GM19099 (cell line): ENCODE results near the gene PCCB.

Experiments used
- POLR2A ChIP-seq: IDR thresholded peaks from 3 replicates; pipeline ENCODE4 v1.6.1; 2011; ENCODE audit warnings: low read depth; ENCODE audit not compliant: insufficient read length; ENCODE audit errors: extremely low read depth

The PCCB gene

DNA sequence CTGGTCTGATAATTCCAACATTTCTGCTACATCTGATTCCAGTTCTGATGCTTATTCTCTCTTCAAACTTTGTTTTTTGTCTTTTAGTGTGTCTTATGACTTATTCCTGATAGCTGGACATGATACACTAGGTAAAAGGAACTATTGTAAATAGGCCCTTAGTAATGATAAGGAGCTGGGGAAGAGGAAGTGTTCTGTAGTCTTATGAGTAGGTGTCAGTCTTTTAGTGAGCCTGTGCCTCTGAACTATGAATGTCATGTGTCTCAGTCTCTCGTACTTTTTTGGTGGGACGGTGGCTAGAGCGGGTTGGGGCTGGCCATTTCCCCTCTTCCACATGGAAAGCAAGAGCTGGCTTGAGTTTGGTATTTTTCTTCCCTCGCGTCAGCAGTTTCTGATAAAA is 41.2 kb downstream of the PCCB start:
- no peak for TF ChIP-seq POLR2A

DNA sequence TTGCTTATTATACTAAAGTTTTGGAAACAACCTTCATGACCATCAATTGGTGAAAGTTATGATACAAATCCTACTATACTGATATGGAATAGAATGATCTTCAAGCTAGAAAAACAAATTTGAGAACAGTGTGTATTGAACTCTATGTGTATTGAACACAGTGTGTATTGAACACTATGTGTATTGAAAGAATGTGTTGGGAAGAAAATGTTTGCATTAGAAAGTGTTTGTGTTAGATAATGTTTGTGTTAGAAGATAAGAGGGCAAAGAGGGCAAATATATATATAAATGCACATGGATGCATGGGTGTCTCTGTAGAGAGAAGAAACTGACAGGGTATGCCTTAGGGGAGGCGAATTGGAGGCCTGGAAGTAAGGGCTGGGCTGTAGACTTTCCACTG is 42.4 kb downstream of the PCCB start:
- TF ChIP-seq POLR2A, result no peak

DNA sequence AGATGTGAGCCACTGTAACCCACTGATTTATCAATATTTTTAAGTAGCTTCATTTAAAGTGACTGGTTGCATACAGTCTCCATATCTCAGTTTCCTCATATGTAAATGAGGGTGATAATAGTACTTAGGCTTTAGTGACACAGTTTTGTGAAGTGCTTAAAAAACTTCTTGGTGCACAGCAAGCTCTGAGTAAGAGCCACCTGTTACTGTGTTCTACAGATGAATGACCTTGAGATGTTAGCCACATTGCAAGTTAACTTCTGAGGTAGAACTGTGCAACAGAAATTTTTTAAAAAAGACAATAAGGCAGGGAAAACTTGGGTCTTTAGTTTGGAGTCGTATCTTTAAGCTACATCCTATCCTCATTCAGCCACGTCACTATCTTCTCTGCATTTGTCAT is 43.1 kb downstream of the PCCB start:
- no peak for TF ChIP-seq POLR2A

DNA sequence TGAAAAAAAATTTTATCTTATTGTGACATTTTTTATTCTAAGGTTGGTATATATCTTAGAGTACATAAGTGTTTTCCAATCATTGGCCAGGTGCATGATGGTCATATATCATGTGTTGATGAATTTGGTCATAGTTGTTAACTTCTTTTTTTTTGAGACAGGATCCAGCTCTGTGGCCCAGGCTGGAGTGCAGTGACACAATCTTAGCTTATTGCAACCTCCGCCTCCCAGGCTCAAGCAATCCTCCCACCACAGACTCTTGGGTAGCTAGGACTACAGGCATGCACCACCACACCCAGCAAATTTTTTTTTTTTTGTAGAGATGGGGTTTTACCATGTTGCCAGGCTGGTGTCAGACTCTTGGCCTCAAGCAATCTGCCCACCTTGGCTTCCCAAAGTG is 44.0 kb downstream of the PCCB start:
- no peak for TF ChIP-seq POLR2A

DNA sequence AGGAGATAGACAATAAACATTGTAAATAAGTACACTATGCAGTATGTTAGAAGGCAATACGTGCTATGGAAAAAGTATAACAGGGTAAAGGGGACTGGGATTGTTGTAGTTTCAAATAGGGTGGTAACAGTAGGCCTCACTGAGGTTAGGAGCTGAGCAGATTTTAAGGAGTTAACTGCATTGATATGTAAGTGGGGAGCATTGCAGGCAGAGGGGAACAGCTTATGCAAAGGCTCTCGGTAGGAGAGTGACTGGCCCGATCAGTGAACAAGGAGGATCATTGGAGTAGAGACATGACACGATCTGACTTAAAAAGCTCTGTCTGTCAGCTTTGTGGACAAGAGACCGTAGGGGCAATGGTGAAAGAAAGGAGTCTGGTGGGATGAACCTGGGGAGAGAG is 46.8 kb downstream of the PCCB start:
- TF ChIP-seq POLR2A, result no peak

DNA sequence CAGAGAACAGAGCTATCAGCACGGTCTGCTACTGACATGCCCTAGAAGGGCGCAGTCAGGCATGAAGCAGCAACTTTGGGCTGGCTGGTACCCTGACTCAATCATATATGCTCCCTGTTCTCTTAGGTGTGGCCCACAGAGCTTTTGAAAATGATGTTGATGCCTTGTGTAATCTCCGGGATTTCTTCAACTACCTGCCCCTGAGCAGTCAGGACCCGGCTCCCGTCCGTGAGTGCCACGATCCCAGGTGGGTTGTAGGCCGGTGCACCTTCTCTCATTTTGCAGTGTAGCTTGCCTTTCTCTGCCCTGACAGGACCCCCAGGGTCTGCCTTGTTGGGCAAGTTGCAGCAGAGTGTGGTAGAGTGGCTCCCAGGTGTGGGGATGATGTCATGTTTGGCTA is 47.7 kb downstream of the PCCB start:
- TF ChIP-seq POLR2A, result no peak

DNA sequence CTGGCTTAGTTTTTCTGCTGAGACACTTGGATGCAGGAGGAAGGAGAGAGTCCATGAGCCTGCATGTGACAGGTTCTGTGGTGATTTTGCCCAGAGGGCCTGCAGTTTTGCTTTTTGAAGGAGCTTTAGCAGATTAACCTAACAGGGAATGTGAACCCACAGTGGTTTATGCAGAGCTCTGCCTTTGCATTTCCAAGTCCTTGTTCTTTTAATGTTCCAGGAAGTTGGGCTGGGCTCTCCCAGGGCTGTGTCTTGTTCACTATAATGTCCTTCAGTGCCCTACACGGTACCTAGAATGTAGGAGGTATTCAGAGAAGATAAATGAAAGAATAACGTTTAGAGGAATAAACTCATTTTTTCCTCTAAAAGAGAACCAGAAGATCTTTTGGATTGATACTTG is 50.3 kb downstream of the PCCB start:
- no peak for TF ChIP-seq POLR2A

DNA sequence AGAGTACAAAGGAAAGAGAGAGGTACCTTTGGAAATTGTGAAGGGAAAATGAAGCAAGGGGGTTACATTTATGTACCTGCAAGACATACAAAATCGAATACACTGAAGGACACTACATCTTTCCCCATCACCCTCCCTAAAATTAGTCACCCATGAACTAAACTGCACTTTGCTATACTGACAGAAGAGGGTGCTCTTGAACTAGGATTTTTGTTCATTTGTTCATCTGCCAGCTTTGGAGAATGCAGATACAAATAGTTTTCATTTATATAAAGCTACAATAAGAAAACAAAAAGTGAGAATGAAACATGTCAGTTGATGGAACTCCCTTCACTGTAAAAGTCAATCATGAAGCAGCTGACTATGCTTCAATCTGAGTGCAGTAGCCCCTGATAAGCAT is 55.7 kb downstream of the PCCB start:
- no peak for TF ChIP-seq POLR2A

DNA sequence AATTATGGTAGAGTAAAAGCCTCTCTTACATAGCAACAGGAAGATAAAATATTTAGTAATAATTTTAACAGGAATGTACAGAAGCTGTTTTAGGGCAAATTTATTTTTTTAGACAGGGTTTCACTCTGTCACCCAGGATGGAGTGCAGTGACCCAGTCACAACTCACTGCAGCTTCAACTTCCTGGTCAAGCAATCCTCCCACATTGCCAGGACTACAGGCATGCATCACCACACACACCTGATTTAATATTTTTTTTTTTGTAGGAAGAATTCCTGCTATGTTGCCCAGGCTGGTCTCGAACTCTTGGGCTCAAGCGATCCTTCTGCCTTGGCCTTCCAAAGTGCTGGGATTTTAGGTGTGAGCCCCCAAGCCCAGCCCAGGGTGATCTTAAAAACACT is 61.1 kb downstream of the PCCB start:
- no peak for TF ChIP-seq POLR2A

DNA sequence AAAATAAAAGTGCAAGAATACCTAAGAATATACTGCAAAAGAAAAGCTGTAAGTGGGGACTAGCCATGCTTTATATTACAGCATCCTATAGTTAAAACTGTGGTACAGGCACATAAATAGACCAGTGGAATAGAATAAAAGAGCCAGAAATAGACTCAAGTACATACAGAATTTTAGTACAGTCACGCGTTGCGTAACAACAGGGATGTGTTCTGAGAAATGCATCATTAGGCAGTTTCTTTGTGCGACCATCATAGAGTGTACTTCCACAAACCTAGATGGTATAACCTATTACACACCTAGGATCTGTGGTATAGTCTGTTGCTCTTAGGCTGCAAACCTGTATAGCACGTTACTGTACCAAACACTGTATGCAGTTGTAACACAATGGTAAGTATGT is 61.8 kb downstream of the PCCB start:
- no peak for TF ChIP-seq POLR2A

DNA sequence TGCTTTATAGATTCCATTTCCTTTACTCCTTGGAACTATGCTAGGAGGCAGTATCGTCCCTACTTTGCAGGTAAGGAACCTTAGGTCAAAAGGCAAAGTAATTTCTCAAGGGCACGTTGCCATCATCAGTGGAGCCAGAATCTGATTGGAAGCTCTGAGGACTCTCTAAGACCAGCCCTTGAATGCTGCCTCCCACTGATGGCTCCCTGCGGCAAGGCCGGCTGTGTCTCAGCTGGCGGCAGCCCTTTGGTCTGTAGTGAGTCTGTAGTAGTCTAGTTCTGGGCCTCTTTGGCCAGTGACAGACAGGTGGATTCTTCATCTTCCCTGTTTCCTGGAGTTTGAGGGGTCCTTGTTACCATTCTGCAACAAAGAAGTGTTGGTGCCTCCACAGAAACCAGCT is 76.2 kb downstream of the PCCB start:
- TF ChIP-seq POLR2A, result no peak

DNA sequence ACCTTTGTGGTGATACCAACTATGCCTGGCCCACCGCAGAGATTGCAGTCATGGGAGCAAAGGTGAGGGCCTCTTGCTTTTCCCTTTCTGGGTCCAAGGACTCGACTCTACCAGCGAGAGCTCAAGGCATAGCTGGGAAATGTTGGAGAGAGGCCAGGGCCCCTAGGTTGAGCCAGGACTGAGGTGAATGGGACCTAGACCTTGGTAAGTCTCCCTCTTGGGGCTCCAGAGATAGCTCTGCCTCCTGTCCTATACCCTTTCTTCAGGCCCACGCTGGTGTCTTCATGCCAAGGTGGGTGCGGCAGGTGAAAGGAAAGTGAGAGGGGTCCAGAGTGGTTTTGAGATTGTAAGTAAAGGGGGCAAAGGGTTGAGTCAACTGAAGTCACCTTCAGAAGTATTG is 77.5 kb downstream of the PCCB start:
- no peak for TF ChIP-seq POLR2A

DNA sequence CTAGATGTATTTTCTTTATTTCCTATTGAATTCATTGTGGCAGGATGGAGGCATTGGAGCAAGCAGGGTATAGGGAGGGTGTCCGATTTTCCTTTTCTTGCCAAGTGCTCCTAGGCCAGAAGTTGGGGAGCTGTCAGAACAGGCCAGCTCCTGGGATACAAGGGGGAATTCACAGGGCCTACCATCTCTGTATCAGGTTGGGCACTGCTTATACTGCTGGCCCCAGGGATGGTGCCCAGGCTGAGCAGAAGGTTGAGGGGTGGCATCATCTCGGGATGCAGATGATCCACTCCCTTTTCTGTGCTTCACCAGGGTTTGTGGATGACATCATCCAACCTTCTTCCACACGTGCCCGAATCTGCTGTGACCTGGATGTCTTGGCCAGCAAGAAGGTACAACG is 79.5 kb downstream of the PCCB start:
- no peak for TF ChIP-seq POLR2A

DNA sequence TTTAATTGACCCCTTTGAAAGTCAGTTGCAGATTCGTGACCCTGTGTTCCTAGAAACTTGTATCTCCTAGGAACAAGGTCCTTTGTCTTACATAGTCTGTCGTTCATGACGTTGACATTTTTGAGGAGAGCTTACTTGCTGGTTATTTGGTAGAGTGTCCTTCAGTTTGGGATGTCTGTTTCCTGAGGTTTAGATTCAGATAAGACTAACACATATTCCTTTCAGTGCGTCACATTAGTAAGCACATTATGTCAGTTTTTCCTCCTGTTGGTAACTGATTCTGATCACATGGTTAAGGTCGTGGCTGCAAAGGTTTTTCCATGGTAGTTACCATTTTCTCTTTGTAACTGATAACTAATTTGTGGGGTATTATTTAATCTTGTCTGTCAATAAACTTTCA is 80.8 kb downstream of the PCCB start:
- TF ChIP-seq POLR2A, result no peak

DNA sequence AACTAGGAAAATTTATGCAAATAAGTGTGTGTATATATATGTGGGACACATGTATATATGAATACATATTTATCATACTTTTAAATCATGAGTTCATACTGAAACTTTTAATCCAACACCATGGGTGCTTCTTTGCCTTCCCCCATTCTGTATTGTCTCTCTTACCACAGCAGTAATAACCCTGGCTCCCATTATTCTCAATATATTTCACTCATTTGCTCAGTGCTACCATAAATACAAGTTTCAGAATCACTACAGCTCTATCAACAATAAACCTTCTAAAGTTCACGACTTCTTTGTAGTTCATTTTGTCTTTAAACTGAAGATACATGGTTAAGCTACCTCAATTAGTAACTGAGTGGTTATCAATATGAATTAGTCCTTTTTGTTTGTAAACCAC is 82.2 kb downstream of the PCCB start:
- TF ChIP-seq POLR2A, result no peak

DNA sequence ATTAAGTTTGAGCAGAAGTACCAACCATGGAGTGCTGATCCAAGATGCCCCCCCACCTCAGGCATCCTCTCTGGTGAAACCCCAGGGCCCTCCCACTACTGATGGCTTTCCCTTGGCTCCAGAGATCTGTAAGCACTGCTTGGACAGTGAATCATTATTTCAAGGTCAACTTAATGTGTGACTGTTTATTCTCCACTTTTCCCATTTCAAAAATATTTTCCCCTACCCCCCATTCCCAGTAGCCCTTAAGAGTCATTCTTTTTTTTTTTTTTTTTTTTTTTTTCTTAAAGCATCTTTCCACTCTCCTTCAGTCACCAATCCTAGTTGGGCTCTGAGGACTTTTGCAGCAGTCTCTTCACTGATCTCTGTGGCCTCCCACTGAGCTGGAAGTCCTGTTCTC is 82.6 kb downstream of the PCCB start:
- no peak for TF ChIP-seq POLR2A

DNA sequence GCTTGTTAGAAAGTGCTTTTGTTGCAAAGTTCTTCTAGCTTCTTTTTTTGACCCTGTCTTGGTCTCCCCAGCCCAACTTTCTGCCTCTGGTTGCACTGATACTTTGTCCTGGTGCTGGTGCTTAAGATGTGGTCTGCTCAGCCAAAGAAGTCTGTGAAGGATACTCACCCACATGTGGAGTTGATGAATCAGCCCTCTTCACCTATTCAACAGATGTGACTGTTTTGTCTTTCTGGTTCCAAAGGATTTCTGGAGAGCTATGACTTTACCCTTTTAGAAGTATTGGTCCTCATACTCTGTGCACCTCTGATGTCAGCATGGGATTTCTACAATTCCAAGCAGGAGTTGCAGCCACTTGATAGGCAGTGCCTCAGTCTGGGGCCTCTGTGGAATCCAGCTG is 84.1 kb downstream of the PCCB start:
- TF ChIP-seq POLR2A, result no peak
